HT-29 (cell line): ENCODE measurements around the gene NPIPB8. TPM values are rescaled to one million over a fixed set of nuclear protein-coding genes. Genes with fewer than 3 reads are reported as not detected.
"Not testable (repeated sequence)": the region's sequence is repeated elsewhere in the genome, so short reads cannot be mapped to it uniquely, and the experiment has no call there.

Source experiments
- DNase-seq: peaks from one replicate; pipeline ENCODE4 v3.0.0-alpha.2; 2015; ENCODE audit warnings: low spot score
- total RNA-seq: library from RNA; depleted of rRNA; stranded (reverse); fragments of >200 nt; shearing (Covaris generic); gene quantifications from 2 replicates; pipeline ENCODE4 v1.2.3, GENCODE V29; 2014

NPIPB8 gene
- total RNA-seq, 1 experiment from 2014 or later = 0.15 TPM

DNA sequence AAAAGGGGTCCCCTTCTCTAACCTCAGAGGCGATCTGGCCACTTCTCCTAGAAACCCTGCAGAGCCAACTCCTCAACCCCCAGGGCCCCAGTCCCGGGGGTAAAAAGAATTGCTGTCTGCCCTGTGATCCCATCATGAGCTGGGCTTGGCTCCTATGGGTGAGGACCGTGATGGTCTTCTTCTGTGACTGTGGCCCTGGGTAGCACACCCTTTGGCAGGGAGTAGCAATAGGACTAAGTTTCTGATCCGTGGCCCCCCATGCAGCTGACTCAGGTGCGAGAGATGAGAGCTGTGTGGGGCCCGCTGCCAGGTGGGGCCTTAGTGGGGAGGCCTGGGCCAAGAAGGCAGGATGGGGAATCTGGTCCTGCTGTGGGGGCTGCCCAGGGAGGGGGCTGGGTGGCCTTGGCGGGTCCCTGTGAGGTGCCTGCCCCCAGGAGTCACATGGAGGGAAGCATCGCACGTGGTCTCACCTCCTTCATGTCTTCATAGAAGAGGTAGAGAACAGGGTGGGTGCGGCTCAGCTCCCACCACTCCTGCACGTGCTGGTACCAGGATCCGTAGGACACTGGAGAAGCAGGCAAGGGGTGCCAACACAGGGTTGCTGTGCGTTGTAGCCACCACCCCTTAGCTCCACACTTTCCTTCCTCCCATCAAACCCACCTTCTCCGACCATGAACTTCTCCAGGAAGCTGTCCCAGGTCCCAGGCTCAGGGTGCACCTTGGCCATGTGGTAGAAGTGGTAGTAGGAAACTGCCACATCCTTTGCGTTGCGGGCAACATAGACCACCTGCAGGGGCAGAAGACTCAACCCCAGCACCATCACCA is 31.4 kb upstream of the NPIPB8 start:
- no peak for DNase-seq

DNA sequence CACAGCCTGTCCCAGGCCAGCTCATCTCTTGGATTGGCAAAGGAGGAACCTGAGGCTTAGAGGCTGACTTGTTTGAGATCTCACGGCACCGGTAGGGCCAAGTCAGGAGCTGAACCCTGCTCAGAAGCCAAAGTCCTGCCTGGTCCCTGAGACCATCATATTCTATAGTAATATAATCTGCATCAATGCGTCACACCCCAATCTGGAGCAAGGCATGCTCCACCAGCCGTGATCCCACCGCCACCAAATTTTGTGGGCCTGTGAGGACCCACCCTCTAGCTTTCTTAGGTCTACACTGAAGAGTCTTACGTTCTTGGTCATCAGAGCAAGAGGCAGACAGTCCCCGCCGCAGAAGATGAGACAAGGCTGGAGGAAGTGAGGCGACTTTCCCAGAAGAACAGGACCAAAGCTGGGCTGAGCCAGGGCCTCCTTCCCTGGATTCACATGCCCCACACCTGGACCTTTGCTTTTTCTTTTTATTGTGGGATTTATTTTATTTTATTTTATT is 30.7 kb upstream of the NPIPB8 start:
- no peak for DNase-seq

DNA sequence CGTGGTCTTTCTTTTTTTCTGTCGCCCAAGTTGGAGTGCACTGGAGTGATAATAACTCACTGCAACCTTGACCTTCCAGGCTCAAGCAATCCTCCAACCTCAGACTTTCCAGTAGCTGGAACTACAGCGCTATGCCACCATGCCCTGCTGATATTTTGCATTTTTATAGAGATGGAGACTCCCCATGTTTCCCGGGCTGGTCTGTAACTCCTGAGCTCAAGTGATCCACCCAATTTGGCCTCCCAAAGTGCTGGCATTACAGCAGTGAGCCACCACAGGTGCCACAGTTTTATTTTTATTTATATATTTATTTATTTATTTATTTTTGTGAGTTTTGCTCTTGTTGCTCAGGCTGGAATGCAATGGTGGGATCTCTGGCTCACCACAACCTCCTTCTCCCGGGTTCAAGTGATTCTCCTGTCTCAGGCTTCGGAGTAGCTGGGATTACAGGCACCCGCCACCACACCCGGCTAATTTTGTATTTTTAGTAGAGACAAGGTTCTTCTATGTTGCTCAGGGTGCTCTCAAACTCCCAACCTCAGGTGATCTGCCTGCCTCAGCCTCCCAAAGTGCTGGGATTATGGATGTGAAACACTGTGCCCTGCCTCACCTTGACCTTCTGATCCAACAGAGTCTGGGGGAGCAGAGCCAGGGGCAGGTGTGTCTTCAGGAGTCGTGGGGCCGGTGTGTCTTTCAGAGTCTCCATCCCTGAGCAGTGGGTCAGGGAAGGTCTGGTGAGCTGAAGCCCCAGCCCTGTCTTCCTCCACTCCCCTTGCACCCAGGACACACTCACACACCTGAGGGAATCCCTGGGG is 30.0 kb upstream of the NPIPB8 start:
- not testable (repeated sequence) for DNase-seq

DNA sequence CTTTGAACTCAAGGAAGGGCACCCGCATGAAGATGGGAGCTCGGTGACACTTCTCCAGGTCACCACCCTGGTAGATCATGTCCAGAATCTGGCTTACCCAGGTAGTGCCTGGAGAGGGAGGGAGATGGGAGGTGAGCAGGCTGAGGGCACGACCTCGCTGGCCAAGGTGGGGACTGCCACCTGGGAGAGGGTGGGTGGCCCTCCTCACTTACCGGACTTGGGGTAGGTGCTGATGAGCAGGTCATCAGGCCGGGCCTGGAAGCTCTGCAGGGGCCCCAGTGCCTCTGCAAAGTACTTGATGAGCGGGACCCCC is 29.4 kb upstream of the NPIPB8 start:
- not testable (repeated sequence) for DNase-seq

DNA sequence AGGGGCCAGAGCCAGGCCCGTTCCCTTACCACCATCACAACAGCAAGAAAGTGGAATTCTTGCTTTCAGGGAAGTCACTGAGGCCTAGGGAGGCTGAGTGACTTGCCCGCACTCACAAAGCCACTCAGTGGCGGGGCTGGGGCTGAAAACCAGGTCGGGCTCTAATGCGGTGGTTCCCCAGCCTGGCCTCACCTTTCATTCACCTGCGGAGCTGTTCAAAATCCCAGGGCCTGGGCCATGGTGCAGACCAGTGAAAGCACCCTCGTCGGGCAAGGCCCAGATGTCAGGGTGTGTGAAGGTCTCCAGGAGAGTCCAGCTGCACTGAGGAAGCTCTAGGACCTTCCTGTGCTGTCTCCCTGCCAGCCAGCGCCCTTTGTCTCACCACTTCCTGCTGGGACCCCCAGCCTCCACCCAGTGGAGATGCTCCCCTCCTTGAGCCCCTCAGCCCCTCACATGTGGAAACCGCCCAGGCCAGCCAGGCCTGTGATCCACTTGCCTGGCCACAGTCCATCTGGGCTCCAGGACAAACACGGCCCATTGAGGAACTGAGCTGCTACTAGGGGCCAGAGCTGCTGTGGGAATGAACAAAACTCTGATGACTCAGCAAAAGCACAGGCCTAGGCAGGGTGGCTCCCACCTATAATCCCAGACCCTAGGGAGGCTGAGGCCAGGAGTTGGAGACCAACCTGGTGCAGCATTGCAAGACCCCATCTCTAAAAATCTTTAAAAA is 28.8 kb upstream of the NPIPB8 start:
- DNase-seq = not testable (repeated sequence)

DNA sequence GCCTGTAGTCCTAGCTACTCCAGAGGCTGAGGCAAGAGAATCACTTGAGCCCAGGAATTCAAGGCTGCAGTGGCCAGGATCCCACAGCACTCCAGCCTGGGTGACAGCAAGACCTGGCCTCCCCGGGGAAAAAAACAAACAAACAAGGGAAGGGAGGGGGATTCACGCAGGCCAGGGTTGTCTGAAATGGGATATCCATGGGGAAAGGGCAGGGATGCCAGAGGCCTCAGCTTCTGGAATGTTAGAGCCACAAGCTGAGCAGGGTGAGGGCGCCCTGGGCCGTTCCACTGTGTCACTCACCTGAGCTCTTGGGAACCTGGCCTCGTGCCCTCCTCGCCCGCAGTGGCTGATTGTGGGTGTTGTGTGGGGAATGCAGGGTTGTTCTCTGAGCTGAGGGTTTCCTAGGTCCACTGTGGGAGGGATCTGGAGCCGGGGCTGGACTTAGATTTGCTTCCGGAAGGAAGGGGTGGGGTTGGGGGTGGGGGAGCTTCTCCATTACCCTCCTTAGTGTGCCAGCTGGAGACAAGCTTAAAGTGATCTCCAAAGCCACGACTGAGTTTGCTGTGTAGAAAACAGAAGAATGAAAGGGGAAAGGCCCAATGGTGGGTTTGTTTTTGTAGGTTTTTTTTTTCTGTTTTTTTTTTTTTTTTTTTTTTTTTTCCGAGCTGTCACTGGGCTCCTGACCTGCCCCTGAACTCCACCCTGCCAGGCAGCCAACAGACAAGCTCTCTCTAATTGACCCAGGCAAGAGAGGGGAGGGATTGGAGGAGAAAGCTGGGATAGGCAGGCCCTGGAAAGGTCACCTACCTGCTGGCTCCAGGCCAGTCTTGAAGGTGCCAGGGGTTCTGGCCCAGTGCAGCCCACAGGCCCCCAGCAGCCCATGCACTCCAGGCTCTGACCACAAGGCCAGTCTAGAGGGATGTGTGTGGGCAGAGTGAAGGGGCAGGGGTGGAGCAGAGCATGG is 28.0 kb upstream of the NPIPB8 start, which contains the start of gene SULT1A1:
Gene SULT1A1 (minus strand): TSS at position 414 of the 964 bp plus-strand sequence. CDS start 1,189 bp downstream, outside the sequence.
- DNase-seq = peak; percentile 77

DNA sequence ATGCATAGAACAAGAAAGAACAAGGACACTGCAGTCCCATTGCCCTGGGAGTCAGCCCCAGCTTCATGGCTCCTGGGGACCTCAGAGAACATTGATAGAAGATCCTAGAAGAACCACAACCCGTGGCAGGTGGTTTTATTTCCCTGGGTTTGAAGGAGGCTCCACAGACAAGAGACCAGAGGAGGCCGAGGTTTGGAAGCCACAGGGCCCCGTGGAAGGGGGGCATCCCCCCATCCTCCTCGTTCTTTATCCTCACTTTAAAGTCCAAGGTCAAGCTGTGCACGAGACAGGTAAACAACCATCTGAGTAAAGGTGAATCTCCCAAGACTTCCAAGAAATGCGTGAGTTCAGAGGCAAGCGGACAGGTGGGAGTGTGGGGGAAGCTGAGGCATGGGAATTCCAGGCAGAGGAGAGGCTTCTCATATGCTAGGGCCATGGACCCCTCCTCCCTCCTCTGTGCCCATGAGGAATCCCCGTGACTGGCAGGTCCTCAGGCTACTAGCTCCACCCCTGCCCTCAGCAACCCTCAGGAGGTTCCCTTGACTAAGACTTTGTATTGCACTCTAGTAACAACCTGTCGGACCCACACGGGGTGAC is 27.2 kb upstream of the NPIPB8 start:
- DNase-seq = no peak

DNA sequence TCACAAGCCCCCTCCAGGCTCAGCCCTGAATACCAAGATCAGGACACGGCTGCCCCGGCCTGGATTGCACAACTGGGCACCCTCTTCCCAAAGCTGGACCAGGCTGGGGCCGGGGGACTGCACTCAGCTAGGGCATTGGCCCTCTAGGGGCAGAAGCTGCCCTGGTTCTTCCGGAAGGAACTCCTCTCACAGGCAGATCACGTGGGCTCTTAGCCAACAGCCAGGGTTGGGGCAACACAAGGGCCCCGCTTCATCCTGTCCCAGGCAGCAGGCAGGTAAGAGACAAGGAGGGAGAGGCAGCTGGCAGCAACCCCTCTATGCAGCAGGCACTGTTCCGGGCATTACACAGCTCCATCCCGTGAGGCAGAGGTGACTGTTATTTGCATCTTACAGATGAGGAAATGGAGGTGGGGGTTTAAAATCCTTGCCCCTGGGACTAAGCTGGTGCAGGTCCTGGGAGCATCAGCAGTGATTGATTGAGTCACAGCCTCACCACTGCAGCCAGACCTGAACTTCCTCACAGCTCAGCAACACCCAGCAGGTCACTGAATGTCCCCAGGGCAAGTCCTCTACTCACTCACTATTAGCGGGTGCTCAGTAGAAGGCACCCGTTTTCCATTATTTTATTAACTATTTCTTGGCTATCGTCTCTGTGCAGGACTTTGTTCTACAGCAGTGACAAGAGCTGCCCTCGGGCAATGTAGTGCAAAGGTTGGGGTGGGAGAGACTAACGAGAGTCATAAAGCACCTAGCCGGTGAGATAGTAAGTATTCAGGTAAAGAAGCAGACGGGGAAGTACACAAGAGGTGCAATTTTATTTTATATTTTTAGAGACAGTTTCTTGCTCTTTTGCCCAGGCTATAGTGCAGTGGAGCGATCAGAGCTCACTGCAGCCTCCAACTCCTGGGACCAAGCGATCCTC is 25.2 kb upstream of the NPIPB8 start:
- not testable (repeated sequence) for DNase-seq

DNA sequence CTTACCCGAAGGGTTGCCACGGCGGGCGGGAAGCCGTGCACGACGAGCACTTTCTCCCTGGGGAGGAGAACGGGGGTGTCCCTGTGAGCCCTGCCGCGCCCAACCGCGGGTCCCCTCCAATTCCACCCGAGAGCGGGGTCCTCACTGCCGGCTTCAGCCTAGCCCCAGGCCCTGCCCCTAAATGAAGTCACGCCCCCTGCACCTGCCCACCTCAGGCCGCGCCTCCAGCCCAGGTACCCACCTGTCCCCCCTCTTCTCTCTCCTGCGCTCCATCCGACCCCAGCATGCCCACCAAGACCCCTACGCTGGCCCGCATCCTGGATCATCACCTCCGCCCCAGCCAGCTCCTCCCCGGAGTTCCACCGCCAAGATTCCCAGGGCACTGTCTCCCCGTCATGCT is 24.0 kb upstream of the NPIPB8 start:
- not testable (repeated sequence) for DNase-seq

DNA sequence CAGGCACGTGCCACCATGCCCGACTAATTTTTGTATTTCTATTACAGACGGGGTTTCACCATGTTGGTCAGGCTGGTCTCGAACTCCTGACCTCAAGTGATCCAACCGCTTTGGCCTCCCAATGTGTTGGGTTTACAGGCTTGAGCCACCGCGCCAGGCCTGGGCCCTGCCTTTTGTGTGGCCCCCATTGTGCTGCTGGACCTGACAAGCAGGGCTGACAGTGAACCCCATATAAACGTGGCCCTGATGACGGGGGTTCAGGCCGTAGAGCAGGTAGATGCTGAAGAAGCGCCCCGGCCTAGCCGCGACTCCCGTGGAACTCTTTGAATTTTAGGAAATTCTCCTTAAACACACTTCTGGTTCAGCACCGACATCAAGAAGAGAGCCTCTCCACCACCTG is 23.3 kb upstream of the NPIPB8 start:
- not testable (repeated sequence) for DNase-seq

DNA sequence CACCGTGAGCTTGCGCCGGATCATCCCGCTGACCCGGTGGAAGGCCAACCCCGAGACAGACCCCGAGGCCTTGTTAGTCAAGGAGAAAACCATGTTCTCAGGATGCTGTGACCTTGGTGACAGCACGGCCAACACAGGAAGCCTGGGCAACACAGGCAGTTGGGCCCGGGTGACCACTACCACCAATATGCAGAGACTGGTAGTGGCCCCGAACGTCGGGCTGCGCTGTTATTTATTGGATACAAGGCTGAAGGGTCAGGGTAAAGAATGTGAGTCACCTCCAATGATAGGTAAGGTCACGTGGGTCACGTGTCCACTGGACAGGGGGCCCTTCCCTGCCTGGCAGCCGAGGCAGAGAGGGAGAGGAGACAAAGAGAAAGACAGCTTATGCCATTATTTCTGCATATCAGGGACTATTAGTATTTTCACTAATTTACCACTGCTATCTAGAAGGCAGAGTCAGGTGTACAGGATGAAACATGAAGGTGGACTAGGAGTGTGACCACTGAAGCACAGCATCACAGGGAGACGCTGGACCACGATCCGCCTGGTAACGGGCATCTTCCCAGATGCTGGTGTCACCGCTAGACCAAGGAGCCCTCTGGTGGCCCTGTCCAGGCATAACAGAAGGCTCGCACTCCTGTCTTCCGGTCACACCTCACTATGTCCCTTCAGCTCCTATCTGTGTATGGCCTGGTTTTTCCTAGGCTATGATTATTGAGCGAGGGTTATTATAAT is 22.2 kb upstream of the NPIPB8 start:
- DNase-seq = peak; percentile 57

DNA sequence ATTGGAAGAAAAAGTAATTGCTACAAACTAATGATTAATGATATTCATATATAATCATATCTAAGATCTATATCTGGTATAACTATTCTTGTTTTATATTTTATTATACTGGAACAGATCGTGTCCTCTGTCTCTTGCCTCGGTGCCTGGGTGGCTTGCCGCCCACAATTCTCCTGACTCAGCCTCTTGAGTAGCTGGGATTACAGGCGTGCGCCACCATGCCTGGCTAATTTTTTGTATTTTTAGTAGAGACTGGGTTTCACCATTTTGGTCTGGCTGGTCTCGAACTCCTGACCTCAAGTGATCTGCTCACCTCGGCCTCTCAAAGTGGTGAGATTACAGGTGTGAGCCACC is 21.7 kb upstream of the NPIPB8 start:
- DNase-seq = not testable (repeated sequence)

DNA sequence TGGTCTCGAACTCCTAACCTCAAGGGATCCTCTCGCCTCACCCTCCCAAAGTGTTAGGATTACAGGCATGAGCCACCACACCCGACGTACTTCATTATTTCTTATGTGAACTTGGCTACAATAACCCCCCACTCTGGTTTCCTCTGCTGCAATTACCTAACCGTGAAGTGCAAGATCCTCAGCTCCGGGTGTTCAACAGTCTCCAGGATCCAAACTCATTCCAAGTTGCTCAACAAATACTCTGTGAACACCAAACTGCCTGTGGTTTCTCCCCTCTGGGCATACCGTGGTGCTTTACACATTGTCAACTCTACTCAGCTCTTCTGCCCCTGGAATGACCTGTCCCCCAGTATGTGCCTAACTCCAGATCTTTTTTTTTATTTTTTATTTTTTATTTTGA is 21.2 kb upstream of the NPIPB8 start:
- DNase-seq = no peak

DNA sequence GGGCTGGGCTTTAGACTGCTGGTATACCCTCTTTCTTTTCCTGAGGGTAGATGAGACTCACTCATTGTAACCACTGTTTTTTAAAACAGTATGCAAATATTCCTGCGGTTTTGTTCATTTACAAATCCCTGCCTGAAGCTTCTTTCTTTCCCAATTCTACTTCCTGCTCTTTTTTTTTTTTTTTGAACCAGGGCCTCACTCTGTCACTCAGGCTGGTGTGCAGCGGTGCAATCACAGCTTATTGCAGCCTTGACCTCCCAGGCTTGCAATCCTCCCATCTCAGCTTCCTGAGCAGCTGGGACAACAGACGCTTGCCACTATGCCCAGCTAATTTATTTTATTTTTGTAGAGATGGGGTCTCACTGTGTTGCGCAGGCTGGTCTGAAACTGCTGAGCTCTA is 20.0 kb upstream of the NPIPB8 start:
- DNase-seq = no peak

DNA sequence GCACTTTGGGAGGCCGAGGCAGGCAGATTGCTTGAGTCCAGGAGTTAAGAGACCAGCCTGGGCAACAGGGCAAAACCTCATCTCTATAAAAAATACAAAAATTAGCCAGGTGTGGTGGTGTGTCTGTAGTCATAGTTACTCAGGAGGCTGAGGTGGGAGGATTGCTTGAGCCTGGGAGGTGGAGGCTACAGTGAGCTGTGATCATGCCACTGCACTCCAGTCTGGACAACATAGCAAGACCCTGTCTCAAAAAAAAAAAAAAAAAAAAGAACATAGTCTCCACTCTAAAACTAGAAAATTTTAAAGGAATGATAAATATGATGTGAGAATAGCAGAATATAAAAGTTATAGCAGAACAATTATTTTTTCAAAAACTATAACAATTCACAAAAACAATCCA is 17.5 kb upstream of the NPIPB8 start:
- DNase-seq = not testable (repeated sequence)

DNA sequence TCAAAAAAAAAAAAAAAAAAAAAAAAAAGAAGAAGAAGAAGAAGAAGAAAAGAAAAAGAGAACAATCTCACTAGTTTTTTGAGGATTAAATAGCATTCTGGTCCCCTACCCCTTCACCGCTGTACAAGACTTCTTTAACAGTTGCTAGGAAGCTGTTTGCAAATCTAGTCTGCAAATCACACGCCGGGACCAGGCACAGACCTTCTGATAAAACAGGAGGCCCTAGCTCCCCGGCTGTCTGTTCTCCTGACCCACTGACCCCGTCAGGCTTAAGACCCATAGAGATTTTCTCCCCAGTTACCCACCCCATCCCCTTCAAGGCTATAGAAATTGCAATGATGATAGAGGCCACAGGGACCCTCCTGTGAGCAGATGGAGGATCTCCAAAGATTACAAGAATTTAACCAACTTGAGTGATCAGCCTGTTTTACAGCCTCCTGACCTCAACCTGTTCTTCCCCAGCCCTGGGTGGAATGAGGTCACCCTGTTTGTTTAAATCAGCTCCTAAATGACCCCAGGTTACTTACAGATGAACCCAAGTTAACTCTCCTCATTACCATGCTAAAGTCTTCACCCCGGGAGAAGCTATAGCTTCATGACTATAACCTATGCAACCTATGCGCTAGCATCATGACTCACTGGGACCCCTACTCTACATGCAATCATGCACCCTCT is 16.2 kb upstream of the NPIPB8 start:
- no peak for DNase-seq

DNA sequence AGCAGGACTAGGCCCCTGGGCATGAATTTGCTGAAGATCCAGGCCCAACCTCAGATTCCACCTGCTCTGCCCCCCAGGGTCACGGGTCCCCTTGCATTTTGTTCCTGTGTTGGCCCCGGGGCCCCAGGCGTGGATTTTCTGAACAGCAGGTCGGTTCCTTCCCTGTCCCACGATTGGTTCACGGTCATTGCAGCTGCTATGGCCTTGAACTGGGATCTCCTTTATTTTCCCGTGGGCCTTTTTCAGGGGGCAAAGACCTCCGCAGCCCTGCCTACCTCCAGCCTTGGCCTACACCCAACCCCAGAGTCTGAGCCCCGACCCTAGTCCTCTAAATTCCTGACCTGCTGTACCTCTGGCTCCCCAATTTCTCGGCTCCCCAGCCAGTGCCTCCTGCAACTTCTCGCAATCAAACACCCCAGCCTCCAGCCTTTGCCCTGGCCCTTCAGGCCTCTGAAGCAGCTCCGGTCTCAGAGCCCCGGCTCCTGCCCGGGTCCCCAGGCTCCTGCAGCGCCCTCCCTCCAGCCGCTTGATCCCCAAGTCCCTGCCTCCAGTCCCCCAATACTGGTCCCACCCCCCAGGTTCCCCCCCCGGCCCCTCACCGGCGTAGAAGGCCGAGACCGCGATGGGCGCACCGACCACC is 15.2 kb upstream of the NPIPB8 start:
- not testable (repeated sequence) for DNase-seq
